H1 (cell line): ENCODE results near the gene SH2D7. TPM values are rescaled to one million over a fixed set of nuclear protein-coding genes. Genes with fewer than 3 reads are reported as not detected.
A peak's percentile ranks its signal among the peaks of the same experiment; 100 is the strongest.

Experiments
- CTCF ChIA-PET: fragments of 300-600 bp; sonication (Branson Sonifier 250); formaldehyde crosslinking; loops from one replicate; lab custom pipeline; 2021; ENCODE audit not compliant: partially characterized antibody; lab: Charles Lee
- POLR2A ChIA-PET: fragments of 300-600 bp; sonication (Branson Sonifier 250); formaldehyde crosslinking; loops from one replicate; lab custom pipeline; 2021; ENCODE audit warnings: inconsistent platforms; ENCODE audit not compliant: partially characterized antibody; lab: Charles Lee
- DNase-seq, 2 experiments: peaks; one replicate each; pipeline versions ENCODE4 v3.0.0 to v3.0.0-alpha.2; 2010 to 2022; ENCODE audit warnings: low spot score in 2 of 2, low read depth in 1 of 2, mixed read lengths in 1 of 2
- FAIRE-seq: peaks from 2 replicates; lab custom pipeline; 2011; peaks lifted over from hg19 to GRCh38; lab: Jason Lieb, UNC
- H2AFZ ChIP-seq: 2 replicates; pipeline ENCODE4 v1.8.1; 2012; ENCODE audit warnings: low read length, inconsistent platforms
- H2AK5ac ChIP-seq: 2 replicates; pipeline ENCODE4 v1.6.1; 2013; ENCODE audit warnings: low read depth, low read length
- H2BK120ac ChIP-seq: replicated peaks from 2 replicates; pipeline ENCODE3; 2013; ENCODE audit warnings: low read depth, low read length, inconsistent platforms
- H2BK12ac ChIP-seq: 2 replicates; pipeline ENCODE4 v1.6.1; 2013; ENCODE audit warnings: low read depth, low read length
- H2BK15ac ChIP-seq: 2 replicates; pipeline ENCODE4 v1.6.1; 2013; ENCODE audit warnings: low read length
- H2BK20ac ChIP-seq: 2 replicates; pipeline ENCODE4 v1.6.1; 2013; ENCODE audit warnings: low read length
- H2BK5ac ChIP-seq: 2 replicates; pipeline ENCODE4 v1.6.1; 2013; ENCODE audit warnings: low read depth, low read length
- H3K14ac ChIP-seq: 2 replicates; pipeline ENCODE4 v1.6.1; 2013; ENCODE audit warnings: inconsistent platforms; ENCODE audit not compliant: insufficient read length
- H3K18ac ChIP-seq: 2 replicates; pipeline ENCODE4 v1.6.1; 2013; ENCODE audit warnings: low read length; ENCODE audit errors: extremely low read depth
- H3K23ac ChIP-seq: 2 replicates; pipeline ENCODE4 v1.6.1; 2013; ENCODE audit warnings: inconsistent platforms; ENCODE audit not compliant: insufficient read length
- H3K23me2 ChIP-seq: 2 replicates; pipeline ENCODE4 v1.6.1; 2013; ENCODE audit warnings: low read depth, low read length
- H3K27ac ChIP-seq: 2 replicates; pipeline ENCODE4 v1.6.1; 2011; ENCODE audit warnings: low read depth, low read length, inconsistent platforms
- H3K27me3 ChIP-seq, 4 experiments: replicated peaks in 1 of 4; 1 replicate in 1 of 4; 2 replicates in 3 of 4; pipeline versions ENCODE4 v1.6.1 to v1.8.1; 2011 to 2013; ENCODE audit warnings: low read length in 3 of 4, mild to moderate bottlenecking in 3 of 4, inconsistent platforms in 2 of 4, mixed read lengths in 2 of 4, moderate library complexity in 1 of 4; ENCODE audit not compliant: control insufficient read depth in 3 of 4, insufficient read depth in 3 of 4; ENCODE audit errors: extremely low read depth in 1 of 4
- H3K36me3 ChIP-seq, 4 experiments: 2 replicates each; pipeline versions ENCODE4 v1.6.1 to v1.8.1; 2011 to 2013; ENCODE audit warnings: mild to moderate bottlenecking in 4 of 4, low read length in 3 of 4, moderate library complexity in 2 of 4, control low read depth in 1 of 4, inconsistent platforms in 1 of 4; ENCODE audit not compliant: insufficient read depth in 4 of 4, control insufficient read depth in 2 of 4
- H3K4ac ChIP-seq: replicated peaks from 2 replicates; pipeline ENCODE3; 2013; ENCODE audit warnings: low read length, low read depth, mixed read lengths, inconsistent platforms; ENCODE audit not compliant: insufficient read length
- H3K4me1 ChIP-seq, 4 experiments: replicated peaks in 1 of 4; 1 replicate in 1 of 4; 2 replicates in 3 of 4; pipeline versions ENCODE4 v1.6.1 to v1.8.1; 2011 to 2013; ENCODE audit warnings: low read length in 3 of 4, inconsistent platforms in 2 of 4, mixed read lengths in 1 of 4; ENCODE audit not compliant: insufficient read depth in 4 of 4, control insufficient read depth in 3 of 4
- H3K4me2 ChIP-seq, 2 experiments: 2 replicates each; pipeline versions ENCODE4 v1.6.1 to v1.8.1; 2011 to 2013; ENCODE audit warnings: low read depth in 2 of 2, low read length in 2 of 2, control low read depth in 1 of 2, inconsistent platforms in 1 of 2, mild to moderate bottlenecking in 1 of 2; ENCODE audit not compliant: insufficient read depth in 1 of 2
- H3K4me3 ChIP-seq, 4 experiments: fragments of 200-600, 300-600 bp in 1 of 4; sonication (generic), shearing (Covaris generic), sonication (Bioruptor Twin) in 1 of 4; 2 replicates each; pipeline versions ENCODE4 v1.5.1 to v1.8.1; 2011 to 2016; ENCODE audit warnings: low read length in 4 of 4, low read depth in 3 of 4, control low read depth in 2 of 4, inconsistent platforms in 2 of 4, mild to moderate bottlenecking in 2 of 4, mixed read lengths in 1 of 4, moderate library complexity in 1 of 4; ENCODE audit not compliant: insufficient read depth in 2 of 4; ENCODE audit errors: extremely low read depth in 1 of 4
- H3K56ac ChIP-seq: replicated peaks from 2 replicates; pipeline ENCODE3; 2013; ENCODE audit warnings: low read depth, mild to moderate bottlenecking, mixed read lengths, low read length, inconsistent platforms; ENCODE audit not compliant: insufficient read length
- H3K79me1 ChIP-seq: 2 replicates; pipeline ENCODE4 v1.6.1; 2013; ENCODE audit warnings: low read depth, low read length, control low read depth
- H3K79me2 ChIP-seq, 2 experiments: 2 replicates each; pipeline versions ENCODE4 v1.6.1 to v1.8.1; 2012 to 2013; ENCODE audit warnings: low read length in 2 of 2, mild to moderate bottlenecking in 2 of 2, inconsistent platforms in 1 of 2; ENCODE audit not compliant: insufficient read depth in 2 of 2, control insufficient read depth in 1 of 2
- H3K9ac ChIP-seq, 4 experiments: replicated peaks in 1 of 4; 1 replicate in 1 of 4; 2 replicates in 3 of 4; pipeline versions ENCODE4 v1.6.1 to v1.8.1; 2011 to 2013; ENCODE audit warnings: low read depth in 3 of 4, low read length in 3 of 4, control low read depth in 2 of 4, mild to moderate bottlenecking in 2 of 4, moderate library complexity in 2 of 4, inconsistent platforms in 1 of 4; ENCODE audit errors: extremely low read depth in 1 of 4
- H3K9me3 ChIP-seq, 2 experiments: 2 replicates each; pipeline versions ENCODE4 v1.6.1 to v1.8.1; 2012 to 2013; ENCODE audit warnings: mild to moderate bottlenecking in 2 of 2, moderate library complexity in 2 of 2, control low read depth in 1 of 2, inconsistent platforms in 1 of 2, low read depth in 1 of 2, low read length in 1 of 2, mixed read lengths in 1 of 2; ENCODE audit not compliant: insufficient read depth in 2 of 2
- H4K20me1 ChIP-seq, 2 experiments: replicated peaks in 1 of 2; 2 replicates each; pipeline versions ENCODE3 to v1.8.1; 2011 to 2013; ENCODE audit warnings: inconsistent platforms in 2 of 2, low read length in 2 of 2, mild to moderate bottlenecking in 1 of 2; ENCODE audit not compliant: insufficient read depth in 2 of 2, control insufficient read depth in 1 of 2
- H4K5ac ChIP-seq: 2 replicates; pipeline ENCODE4 v1.6.1; 2013; ENCODE audit warnings: low read length, low read depth, mixed read lengths, inconsistent platforms; ENCODE audit not compliant: insufficient read length
- H4K8ac ChIP-seq: 2 replicates; pipeline ENCODE4 v1.8.0; 2013; ENCODE audit warnings: mild to moderate bottlenecking, moderate library complexity, low read length, inconsistent platforms; ENCODE audit not compliant: insufficient read depth; ENCODE audit errors: extremely low read depth
- H4K91ac ChIP-seq: replicated peaks from 2 replicates; pipeline ENCODE3; 2013; ENCODE audit warnings: low read length, mixed read lengths, inconsistent platforms; ENCODE audit not compliant: insufficient read length
- EP300 ChIP-seq, 2 experiments: IDR thresholded peaks; 1 replicate in 1 of 2; 2 replicates in 1 of 2; pipeline ENCODE4 v1.6.1; 2011 to 2012; ENCODE audit warnings: low read depth in 2 of 2, low read length in 2 of 2, mild to moderate bottlenecking in 2 of 2, borderline replicate concordance in 1 of 2, inconsistent platforms in 1 of 2, moderate library complexity in 1 of 2
- WGBS, 2 experiments: shearing (Covaris generic) in 1 of 2; methylation state at CpG; one replicate each; pipeline versions ENCODE4 v1.1.6 to v1.1.7; 2013 to 2015; ENCODE audit warnings: low lambda C conversion rate in 2 of 2, mixed read lengths in 2 of 2, inconsistent platforms in 1 of 2, low coverage in 1 of 2, missing lambda C conversion rate in 1 of 2; ENCODE audit not compliant: insufficient replicate concordance in 2 of 2, insufficient coverage in 1 of 2, insufficient read length in 1 of 2; ENCODE audit errors: extremely low coverage in 1 of 2, missing lambda C conversion rate in 1 of 2; 5-methylcytosine and 5-hydroxymethylcytosine counted together
- polyA plus RNA-seq, 7 experiments: library from polyadenylated mRNA; depleted of rRNA in 3 of 7; stranded (reverse) in 5 of 7; unstranded in 2 of 7; fragments of >200 nt in 5 of 7; fragments of 200-250 nt in 2 of 7; gene quantifications; 1 replicate in 5 of 7; 2 replicates in 1 of 7; 4 replicates in 1 of 7; pipeline versions ENCODE4 v1.2.1 to v1.2.3, GENCODE V29; 2011 to 2013; ENCODE audit warnings: missing spikeins in 2 of 7, mixed read lengths in 2 of 7
- total RNA-seq: library from RNA; stranded (reverse); fragmentation: NEBNext Ultra II Directional; extraction: Animal tissue kit (Norgen Biotek cat#: 25700); gene quantifications from 2 replicates; pipeline ENCODE4 v1.2.1, GENCODE V29; 2021

Gene SH2D7
- total and polyA plus RNA-seq, 2 of the 8 experiments (the other 6 are each of a cell fraction or from before 2014, with no cell fraction given) = not detected

GRCh38 chr15:78131295-78132061, 39.1 kb downstream of the SH2D7 start, which contains the start of gene CIB2:
TSS of gene CIB2 (minus strand) at chr15:78131445. CDS start at chr15:78131215, 230 bp downstream.
- WGBS, 2 experiments = 0% methylated on average over 19 of the region's 79 CpGs; no CpG with 5 or more reads in 1 of the 2 experiments
- ChIA-PET POLR2A (interaction anchor here (0.8 to 1.7 kb wide), 2 partner anchors 8 to 9 kb away, joined by 3 to 7 read pairs; no protein-coding TSS in a partner anchor), CTCF (interaction anchor here (0.6 to 6.8 kb wide), 25 partner anchors 10 to 1979 kb away, joined by 3 to 64 read pairs (median 4); no protein-coding TSS in a partner anchor)
- H2BK12ac ChIP-seq = no peak within 1 kb of the TSS; the same call in 1 of the 2 replicates
- H3K36me3 ChIP-seq = no peaks in the 10 kb centered on the region
- peak within 1 kb of the TSS; percentile 86 for H3K23ac ChIP-seq
- peak in 1 of 2 experiments; percentile 91 for DNase-seq
- no peaks in the 10 kb centered on the region for H3K9me3 ChIP-seq
- peak within 1 kb of the TSS; percentile 81; the same call in 1 of the 2 replicates for H2BK15ac ChIP-seq
- no peak within 1 kb of the TSS for H3K27ac ChIP-seq
- H3K79me2 ChIP-seq = no peaks in the 10 kb centered on the region
- H3K14ac ChIP-seq = peak within 1 kb of the TSS; percentile 69
- H3K4me2 ChIP-seq = peak within 1 kb of the TSS; percentile 83 to 88
- no peak for FAIRE-seq
- H3K27me3 ChIP-seq = no peaks in the 10 kb centered on the region; a peak in 1 of 7 replicates
- H3K56ac ChIP-seq = peak within 1 kb of the TSS; percentile 14
- H3K4me3 ChIP-seq = peak within 1 kb of the TSS; percentile 66 to 81 (median 80)
- H2BK120ac ChIP-seq = no peak within 1 kb of the TSS
- H4K8ac ChIP-seq = peak within 1 kb of the TSS; percentile 84
- H3K79me1 ChIP-seq = peaks cover 8% of the 10 kb centered on the region
- peak within 1 kb of the TSS; percentile 71 for H4K5ac ChIP-seq
- peak within 1 kb of the TSS; percentile 60; the same call in 1 of the 2 replicates for H2BK5ac ChIP-seq
- peaks cover 10% of the 10 kb centered on the region for H3K23me2 ChIP-seq
- peak within 1 kb of the TSS; percentile 58 for H4K91ac ChIP-seq
- H3K4me1 ChIP-seq = peaks cover 0 to 21% (median 14%) of the 10 kb centered on the region in 4 experiments; a peak in 6 of 7 replicates
- no peak within 1 kb of the TSS for H2BK20ac ChIP-seq
- peak within 1 kb of the TSS; percentile 78 for H3K18ac ChIP-seq
- H2AK5ac ChIP-seq = no peak within 1 kb of the TSS
- H4K20me1 ChIP-seq = no peaks in the 10 kb centered on the region
- H2AFZ ChIP-seq = peak within 1 kb of the TSS; percentile 81
- peak within 1 kb of the TSS; percentile 51 to 71 (median 66) for H3K9ac ChIP-seq
- peak within 1 kb of the TSS; percentile 32 for H3K4ac ChIP-seq
- 0 out of 3 replicates have a peak, but pooled peaks of 1 of the 2 experiments have one; percentile 26 for TF ChIP-seq EP300 (IDR thresholded peaks at IDR 0.05; ENCODE audit: borderline replicate concordance in 1 of 2, low read depth in 2 of 2, low read length in 2 of 2)
